Renal pelvis (tissue), 4 donors: ENCODE results near the gene NCKAP5. TPM values are rescaled to one million over a fixed set of nuclear protein-coding genes. Genes with fewer than 3 reads are reported as not detected.

Source experiments
- DNase-seq: peaks from one replicate; pipeline ENCODE4 v3.0.0-alpha.2; 2013
- polyA plus RNA-seq, 3 donors: library from polyadenylated mRNA; unstranded; fragments of 120-200 nt; gene quantifications; one replicate each; pipeline ENCODE4 v1.2.1, GENCODE V29; 2013; ENCODE audit not compliant: insufficient read length in 3 of 3

The NCKAP5 gene
- polyA plus RNA-seq, 3 donors = 6.2 to 6.5 (median 6.3) TPM

DNA sequence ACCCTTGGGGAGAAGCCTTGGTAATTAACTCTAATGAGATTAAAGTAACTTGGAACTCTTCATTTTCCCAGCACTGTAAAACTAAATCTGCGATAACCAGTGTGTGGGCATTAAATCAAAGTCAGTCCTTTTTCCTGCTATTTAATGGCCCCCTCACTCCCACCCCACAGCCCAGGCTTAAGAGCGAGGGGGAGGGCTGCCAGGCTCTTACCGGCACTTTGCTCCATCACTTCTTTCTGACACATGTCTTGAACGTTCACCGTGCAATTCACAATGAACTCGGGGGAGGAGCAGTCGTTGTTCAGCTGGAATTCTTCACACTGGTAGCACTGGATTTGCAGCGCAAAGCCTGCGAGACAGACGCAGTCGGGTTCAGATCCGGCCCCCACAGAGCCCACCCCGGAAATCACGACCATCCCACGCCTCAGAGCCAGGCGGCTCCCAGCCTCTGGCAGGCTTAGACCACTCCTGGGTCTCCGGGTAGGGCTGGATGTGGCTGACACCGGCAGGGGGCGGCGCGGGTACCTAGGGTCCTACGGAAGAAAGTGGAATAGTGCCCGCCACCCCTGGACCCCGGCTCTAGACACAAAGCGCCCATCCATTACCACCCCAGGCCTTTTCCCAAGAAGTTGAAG, 900.0 kb downstream of the NCKAP5 start:
- DNase-seq = peak; percentile 57

- DNase-seq = no peak
Measured at GRCh38 chr2:132667706-132668105, 900.6 kb downstream of the NCKAP5 start.

- DNase-seq = no peak
Measured at GRCh38 chr2:132665401-132666140, 902.7 kb downstream of the NCKAP5 start.

DNA sequence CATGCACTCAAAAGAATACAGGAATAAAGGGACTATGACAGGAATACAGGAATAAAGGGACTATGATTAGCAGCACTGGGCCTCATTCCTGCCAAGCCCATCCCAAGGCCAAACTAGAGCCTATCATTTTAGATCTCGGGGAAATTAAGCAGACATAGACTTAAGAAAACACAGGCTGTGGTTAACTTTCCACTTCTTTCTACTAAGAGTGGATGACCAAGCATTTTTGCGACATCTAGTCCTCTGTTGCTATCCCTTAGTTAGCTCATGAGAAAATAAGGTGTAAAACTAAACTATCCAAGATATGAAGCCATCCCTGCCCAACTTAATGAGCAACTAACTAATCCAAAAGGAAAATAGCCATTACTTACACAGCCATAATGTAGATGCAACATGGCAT, 904.2 kb downstream of the NCKAP5 start:
- DNase-seq = no peak

DNA sequence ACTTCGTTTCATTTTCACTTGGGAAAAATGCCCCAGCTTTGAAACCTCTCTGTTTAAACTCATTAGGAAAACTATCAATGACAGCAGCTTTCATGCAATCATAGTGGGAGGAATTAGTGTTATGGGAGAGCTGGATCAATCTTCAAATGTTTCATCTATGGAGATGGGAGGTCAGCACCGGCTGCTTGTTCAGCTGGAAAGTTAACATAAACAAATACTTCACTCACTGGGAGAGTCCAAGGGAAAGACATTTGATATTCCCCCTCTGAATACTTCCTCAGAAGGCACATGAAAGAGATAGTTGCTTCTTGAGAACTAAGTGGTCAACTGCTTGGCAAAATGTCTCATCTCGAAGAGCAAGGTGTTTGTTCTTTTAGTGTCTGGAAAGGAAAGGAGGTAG, 905.5 kb downstream of the NCKAP5 start:
- peak; percentile 70 for DNase-seq

GRCh38 chr2:132659331-132659730, 908.9 kb downstream of the NCKAP5 start:
- no peak for DNase-seq

DNA sequence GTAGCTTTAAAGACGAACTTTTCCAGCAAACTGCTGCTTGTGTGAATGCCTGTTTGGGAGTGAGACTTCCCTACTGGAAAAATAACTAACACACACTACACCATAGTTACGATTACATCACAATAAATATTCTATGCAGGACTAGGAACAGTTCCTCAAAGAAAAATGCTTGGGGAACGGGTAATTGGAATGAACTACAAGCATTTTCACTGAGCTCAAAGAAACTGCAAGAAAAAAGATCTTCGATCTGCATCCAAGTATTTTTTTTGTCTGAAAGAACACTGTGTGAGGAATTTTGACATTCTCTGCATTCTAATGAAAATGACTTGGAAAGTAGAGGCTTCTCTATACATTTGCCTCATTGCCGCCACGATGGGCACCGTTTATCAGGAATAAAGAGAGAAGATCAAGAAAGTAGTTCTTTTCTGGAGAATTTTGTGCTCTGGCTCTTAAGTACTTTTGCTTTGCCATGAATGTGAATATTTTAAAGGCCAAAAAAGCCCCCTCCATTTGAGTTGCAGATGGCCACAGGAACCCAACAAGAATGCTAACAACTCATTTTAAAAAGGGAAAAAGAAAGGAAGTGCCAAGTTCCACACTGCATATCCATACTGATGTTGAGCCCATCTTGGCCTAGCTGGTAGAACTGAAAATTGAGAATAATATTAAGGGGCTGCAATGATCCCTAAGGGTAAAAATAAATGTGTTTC, 911.8 kb downstream of the NCKAP5 start:
- no peak for DNase-seq

- DNase-seq = no peak
Measured at GRCh38 chr2:132654968-132655367, 913.3 kb downstream of the NCKAP5 start.

- no peak for DNase-seq
Measured at GRCh38 chr2:132654335-132654734, 913.9 kb downstream of the NCKAP5 start.

DNA sequence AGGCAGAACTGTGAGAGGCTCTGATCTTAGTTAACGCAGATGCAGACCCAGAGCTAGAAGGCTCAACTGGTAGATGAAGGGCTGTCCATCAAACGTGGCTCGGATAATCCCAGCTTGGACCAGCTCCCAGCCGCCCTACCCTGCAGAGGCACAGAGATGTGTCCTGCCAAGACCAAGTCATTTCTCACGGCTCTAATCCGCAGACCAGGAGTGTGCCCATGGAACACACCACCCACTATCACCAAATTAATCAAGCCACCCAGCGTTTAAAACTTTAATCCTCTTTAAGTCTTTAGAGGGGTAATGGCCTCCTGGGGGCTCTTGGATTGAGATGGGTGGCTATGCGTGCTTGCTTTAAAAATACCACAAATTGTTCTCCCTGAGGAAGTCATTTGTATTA, 915.8 kb downstream of the NCKAP5 start:
- no peak for DNase-seq

DNA sequence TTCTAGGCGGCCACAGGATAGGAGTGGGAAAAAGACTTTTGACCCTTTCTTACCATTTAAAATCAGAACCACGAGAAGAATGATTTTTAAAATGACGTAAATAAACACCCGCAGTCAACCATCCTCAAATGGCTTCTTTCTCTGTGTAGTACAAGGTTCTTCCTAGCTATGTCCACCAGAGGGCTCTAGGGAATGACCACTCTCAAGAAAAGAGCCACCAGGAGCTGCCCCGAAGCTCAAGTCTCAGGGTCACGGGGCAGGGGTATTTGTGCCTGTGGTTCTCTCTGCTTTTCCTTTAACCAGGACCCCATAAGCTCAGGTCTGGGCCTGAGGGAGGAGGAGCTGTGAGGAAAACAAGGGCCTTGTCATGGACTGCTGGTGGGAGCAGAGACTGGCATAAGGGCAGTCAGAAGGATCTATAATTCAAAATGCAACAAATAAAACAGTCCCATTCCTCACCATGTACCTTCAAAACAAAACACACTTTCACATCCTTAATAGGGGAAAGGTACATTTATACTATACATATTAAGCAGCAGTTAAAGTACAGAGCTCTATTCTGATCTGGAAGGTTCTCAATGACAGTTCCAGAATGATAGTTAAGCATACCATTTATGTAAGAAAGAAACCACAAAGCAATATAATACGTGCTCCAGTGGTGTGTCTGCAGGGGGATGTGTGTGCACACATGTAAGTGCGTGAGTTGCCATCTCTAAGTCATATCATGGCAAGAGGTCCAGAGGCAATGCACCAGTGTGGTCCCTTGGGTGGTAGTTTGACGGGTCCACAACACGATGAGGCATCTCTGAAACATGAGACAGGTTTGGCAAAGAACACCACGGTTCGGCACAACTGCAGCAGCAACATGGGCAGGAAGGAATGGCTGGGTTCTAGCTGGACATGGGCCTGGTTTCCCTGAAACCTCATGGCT, 916.9 kb downstream of the NCKAP5 start:
- DNase-seq = no peak

DNA sequence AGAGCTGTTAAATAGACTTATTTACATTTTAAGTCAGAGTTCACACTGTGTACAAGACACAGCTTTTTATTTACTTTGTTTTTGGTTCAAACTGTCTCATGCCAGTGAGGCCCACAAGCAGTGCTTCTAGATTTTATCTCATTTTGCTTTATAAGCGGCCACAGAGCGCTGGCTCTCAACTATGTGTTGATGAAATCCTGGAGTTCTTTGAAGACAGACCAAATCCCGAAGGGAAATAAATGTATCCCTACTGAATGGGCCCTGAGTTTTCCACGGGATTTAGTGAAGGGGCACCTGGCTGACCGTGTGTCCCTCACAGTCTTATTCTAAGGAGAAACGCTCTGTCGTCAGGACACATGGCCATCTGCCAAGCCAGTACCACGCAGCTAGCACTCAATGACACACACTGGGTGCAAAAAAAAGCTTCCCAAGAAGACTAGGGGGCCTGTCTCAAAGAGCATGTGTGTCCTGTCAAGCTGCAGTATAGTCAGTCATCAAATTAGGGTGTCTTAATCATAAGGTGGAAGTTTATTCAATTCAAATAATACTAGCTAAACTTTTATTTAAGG, 921.6 kb downstream of the NCKAP5 start:
- no peak for DNase-seq

DNA sequence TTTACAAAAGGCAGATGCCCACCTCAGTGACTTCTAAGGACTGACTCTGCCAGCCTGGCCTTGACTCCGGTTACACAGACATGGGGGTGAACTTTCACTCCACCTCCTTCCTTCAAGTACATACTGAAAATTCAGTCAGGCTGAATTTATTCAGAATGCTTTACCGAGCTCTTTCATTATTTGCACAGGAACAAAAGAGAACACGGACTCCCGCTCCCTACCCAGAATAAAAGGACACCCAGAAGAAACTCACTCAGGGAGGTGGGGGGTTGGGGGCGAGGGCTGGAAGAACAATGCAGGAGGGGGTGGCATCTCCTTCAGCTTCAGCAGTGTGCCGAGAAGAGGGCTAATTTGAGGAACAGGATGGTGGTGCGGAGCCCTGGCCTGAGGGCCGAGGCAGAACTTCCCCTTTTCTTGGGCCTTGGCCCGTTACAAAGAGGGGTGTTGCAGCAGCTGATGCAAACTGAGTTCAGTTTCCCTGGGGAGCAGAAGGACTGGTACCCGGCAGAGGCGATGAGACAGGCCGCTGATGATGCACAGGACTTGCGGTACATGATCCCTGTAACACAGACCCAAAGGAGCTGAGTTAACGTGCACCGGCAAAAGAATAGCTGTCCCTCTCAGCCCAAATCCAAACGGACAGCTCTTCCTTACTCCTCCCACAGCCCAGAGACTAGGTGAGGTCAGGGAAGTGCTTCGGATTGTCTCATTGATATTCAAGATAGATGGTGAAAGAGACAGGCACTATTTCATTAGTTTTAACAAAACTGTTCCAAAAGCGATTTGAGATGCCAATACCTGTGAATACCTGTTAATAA, 922.3 kb downstream of the NCKAP5 start:
- DNase-seq = no peak

- no peak for DNase-seq
Measured at GRCh38 chr2:132645176-132645575, 923.1 kb downstream of the NCKAP5 start.

GRCh38 chr2:132642415-132642814, 925.8 kb downstream of the NCKAP5 start:
- no peak for DNase-seq

GRCh38 chr2:132641819-132642218, 926.4 kb downstream of the NCKAP5 start:
- no peak for DNase-seq

DNA sequence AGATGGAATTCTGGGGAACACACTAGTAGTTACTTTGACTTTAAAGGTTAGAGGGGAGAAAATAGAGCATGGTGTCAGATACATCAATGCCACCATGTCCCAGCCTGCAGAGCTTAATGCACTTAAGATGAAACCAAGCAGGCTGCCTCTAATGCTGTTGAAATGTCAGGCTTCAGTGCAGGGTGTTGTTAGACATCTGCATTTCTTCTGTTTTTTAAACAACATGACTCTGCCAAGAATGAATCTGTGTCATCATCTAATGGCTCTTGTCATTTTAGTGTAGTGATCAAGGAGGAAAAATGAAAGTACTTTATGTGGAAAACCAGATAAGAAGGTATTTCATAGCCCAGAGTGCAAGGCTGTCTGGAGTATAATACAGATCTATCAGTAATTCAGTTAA, 928.1 kb downstream of the NCKAP5 start:
- DNase-seq = no peak

DNA sequence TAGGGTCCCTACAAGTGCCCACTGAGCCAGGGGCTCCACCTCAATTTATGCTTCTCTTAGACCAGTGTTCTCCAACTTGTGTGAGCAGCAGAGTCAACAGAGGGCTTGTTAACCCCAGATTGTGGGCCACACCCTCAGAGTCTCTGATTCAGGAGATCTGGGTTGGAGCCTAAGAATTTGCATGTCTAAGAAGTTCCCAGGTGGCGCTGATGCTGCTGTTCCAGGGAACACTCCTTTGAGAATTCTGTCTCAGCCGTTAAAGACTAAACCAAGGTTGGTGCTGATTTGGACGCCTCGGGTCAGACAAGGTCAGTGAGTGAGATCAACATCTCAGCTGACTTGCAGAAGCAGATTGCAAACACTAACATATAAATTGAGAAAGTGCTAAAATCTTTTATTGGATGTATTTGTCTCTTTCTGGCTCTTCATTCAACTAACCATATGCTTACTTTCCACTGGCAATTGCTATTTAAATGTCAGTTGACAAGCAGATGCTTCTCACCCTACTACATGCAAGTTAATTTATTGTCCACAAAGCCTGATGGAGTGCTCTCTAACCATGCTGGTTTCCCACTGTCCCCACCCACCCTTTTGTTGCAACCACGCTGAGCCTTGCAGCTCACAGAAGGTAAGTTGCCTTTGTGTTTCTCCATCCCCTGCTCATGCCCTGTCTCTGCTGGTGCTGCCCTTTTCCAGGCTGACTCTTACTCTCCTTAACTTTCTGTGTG, 929.8 kb downstream of the NCKAP5 start:
- DNase-seq = no peak

DNA sequence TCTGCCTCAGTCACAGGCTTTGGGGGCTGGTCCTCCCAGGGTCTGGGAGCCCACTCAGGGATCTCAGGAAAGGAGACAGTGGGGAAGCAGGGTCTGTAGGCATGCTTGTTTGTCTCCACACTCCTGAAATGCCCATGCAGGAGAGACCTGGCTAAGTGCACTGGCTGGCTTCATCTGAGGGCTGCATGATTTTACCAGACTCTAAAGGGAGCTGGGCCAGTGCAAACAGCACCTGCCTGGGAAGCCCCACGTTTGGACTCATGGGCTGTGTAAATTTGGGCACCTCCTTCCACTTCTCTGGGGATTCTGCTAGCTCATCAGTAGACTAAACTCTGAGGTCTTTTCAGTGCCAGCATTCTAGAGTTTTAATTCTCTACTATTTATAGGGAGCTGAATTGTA, 931.9 kb downstream of the NCKAP5 start:
- no peak for DNase-seq

DNA sequence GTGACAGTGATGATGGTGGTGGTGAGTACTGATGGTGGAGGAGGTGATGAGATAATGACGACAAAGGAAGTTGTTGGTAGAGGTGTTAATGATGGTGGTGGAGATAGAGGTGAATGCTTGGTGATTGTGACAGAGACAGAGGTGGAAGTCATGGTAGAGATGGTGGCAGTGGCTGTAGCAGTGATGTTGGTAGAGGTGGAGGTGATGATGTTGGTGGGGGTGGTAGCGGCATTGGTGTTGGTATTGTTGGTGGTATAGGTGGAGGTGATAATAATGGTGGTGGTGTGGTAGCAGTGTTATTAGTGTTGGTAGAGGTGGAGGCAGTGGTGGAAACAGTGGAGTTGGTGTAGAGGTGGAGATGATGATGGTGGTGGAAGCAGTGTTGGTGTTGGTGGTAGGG, 934.6 kb downstream of the NCKAP5 start:
- DNase-seq = no peak
